Tibial nerve (tissue), 4 donors: ENCODE measurements around the gene PRDM5.

Experiments used
- CTCF ChIP-seq, 5 experiments: fragments of 200-600 bp in 3 of 5; fragments of 450-650 bp in 2 of 5; sonication (generic) in 3 of 5; IDR thresholded peaks; one replicate each; pipeline ENCODE4 v1.5.1; 2016 to 2019; ENCODE audit warnings: antibody characterized with exemption in 5 of 5, mild to moderate bottlenecking in 3 of 5, moderate library complexity in 2 of 5
- EP300 ChIP-seq, 2 donors: sonication (generic); formaldehyde crosslinking; IDR thresholded peaks; one replicate each; pipeline ENCODE4 v1.6.1; 2017; ENCODE audit warnings: antibody characterized with exemption in 2 of 2, mild to moderate bottlenecking in 1 of 2
- POLR2A ChIP-seq, 2 donors: fragments of 450-650 bp; IDR thresholded peaks; one replicate each; pipeline ENCODE4 v1.6.1; 2017; ENCODE audit warnings: antibody characterized with exemption in 2 of 2, mild to moderate bottlenecking in 2 of 2, moderate library complexity in 2 of 2

- TF ChIP-seq CTCF (IDR thresholded peaks at IDR 0.05) (no peak), POLR2A (IDR thresholded peaks at IDR 0.05) (no peak), EP300 (IDR thresholded peaks at IDR 0.05) (no peak)
These were observed 60.7 kb downstream of the PRDM5 start for GRCh38 chr4:120861852-120862251.
